ENCODE data around the gene MPP1.

MPP1 gene

DNA sequence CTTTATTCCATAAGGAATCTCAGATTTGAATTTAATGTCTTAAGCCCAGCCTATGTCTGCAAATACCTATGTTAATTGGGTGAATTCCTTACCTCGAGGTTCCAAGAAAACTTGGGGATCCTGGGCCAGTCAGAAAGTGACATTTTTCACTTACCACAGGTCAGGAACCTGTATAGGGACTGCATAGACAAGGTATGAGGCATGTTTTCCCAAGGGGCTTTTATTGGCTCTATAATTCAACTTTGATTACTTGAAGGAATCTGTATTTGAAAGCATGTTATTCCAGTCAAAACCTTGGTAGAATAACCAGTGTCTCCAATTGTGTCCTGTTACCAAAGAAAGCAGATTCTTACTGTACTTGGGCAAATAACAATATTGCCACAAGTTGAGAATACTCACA, 8.5 kb upstream of the MPP1 start:
- no peak for DNase-seq (ENCODE audit: low read depth in 2 of 3, low spot score in 1 of 3)

DNA sequence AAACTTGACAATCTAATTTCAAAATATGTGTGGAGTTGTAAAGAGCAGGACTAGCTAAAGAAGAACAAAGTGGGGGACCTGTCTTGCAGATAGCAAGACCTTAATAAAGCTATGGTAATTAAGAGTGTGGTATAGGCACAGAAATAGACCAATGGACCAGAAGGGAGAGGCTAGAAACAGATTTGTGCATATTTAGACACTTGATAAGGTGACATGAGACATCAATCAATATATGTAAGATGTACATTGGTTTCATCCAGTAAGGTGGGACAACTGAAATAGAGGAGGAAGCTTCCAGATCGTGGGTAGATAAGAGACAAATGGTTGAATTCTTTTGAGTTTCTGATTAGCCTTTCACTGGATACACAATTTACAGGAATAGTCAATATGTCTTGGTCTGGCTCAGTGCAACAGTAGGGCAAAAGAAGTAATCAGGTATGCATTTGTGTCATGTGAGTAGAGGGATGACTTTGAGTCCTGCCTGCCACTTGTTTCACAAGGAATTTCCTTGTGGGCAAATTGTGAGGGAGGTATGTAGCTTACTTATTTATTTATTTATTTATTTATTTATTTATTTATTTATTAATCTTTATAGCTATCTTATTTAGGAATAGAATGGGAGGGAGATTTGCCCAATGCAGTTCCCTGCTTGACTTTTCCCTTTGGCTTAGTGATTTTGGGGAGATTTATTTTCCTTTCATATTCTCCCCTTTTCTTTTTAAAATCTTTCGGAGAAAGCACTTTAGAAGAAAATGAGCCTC, 7.2 kb upstream of the MPP1 start:
- DNase-seq (ENCODE audit: low read depth in 2 of 3, low spot score in 1 of 3), result no peak

DNA sequence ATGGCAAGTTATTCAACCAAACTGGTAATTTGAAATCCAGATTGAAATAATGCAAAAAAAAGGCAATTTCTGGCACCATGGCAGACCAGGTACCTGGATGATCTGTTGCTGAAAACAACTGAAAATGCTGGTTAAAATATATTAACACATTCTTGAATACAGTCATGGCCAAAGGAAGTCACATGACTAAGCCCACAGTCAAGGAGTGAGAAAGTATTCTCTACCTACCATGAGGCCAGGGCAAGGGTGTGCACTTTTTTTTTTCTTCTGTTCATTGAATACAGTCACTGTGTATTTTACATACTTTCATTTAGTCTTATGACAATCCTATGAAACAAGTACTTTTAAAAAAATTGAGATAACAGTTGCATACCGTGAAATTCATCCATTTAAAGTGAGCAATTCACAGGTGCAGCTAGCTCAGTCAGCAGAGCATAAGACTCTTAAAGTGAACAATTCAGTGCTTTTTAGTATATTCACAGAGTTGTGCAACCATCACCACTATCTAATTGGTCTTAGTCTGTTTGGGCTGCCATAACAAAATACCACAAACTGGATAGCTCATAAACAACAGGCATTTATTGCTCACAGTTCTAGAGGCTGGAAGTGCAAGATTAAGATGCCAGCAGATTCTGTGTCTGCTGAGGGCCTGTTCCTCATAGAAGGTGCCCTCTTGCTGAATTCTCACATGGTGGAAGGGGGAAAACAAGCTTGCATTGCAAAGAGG, 4.8 kb upstream of the MPP1 start:
- no peak for DNase-seq (ENCODE audit: low read depth in 2 of 3, low spot score in 1 of 3)

DNA sequence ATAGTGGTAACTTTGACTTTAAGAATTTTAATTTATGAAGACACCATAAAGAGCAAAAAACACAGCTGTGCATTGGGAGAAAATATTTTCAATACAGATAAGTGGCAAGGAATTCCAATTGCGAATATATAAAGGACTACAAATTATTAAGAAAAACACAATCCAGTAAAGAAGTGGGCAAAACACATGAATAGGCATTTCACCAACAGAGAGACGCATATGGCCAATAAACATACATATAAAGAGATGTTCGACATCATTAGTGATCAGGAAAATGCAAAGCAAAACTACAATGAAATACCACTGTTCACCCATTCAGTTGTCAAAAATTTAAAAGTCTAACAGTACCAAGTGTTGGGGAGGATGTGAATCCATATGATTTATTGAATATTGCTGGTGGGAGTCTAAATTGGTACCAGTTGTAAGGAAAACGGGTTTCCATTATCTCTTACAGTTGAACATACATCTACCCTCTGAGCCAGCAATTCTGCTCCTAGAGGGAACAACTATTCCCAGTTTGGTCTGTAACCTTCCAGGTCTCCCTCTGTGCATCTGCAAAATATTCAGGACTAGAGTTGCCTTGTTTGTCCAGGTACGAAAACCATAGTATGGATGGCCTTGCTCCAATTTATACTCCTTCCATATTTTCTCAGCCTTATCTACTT, 1.7 kb upstream of the MPP1 start:
- no peak for DNase-seq (ENCODE audit: low read depth in 2 of 3, low spot score in 1 of 3)

DNA sequence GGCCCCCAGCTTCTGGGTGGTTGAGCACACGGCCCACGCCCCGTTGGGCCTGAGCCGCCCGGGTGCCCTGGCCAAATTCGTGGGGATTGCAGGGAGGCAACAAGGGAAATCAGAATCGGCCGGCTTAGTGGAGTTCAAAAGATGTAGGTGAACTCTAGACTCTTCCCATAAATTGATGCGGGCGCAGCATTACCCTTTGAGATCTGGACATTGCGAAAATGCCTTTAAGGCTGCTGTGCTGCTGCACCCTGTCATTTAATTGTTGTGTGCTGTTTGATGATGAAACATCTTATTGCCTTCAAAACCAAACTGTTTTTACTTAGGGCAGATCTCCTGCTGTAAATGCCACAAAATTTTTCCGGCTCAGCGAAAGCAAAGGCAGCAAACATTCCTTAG, 409 bp upstream of the MPP1 start:
- DNase-seq (ENCODE audit: low read depth in 2 of 3, low spot score in 1 of 3), result no peak

DNA sequence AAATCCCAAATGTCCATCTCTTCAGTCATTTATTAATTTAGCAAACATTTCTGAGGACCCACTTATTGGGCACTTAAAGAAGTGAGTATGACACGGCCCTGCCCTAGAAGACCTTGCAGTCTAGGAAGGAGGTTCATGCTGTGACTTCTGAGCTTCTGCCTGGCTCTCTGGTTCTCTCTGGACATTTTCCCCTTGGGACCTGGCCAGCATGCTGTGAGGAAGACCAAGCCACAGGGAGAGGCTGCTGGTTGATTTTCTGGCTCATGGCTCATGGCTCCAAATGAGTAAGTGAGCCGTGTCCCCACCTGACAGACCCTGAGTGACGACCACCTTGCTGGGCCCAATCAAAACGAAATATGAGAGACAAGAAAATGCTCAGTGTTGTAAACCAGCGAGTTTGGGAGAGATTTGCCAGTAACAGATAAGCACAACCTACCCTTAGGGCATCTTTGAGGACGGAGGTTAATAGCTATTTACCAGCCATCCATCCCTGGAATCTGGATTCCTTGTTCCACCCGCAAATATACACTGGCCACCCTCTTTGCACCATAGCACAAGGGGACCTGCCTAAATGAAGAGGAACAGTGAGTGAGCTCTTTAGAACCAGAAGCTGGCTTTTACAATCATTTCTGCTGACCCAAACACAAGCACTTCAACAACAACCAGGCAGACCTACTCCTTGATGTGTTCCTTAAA, 876 bp downstream of the MPP1 start:
- no peak for DNase-seq (ENCODE audit: low read depth in 2 of 3, low spot score in 1 of 3)

DNA sequence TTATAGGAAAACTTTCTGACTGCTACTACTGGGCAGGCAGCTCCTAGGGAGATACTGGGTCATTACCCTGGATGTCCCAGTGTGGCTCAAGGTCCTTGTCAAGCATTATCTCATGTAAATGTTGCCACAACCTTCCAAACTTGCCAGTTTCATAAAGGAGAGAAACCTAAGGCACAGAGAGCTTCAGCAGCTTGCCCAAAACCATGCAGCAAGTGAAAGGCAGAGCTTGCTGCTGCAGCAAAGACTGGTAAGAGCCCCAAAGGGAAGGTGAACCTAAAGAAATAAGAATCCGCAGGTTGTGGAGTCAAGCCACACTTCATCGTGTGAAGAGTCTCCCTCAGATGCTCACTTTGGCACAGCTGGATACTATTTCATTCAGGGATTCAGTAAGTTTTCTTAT, 2.3 kb downstream of the MPP1 start:
- DNase-seq (ENCODE audit: low read depth in 2 of 3, low spot score in 1 of 3), result no peak

DNA sequence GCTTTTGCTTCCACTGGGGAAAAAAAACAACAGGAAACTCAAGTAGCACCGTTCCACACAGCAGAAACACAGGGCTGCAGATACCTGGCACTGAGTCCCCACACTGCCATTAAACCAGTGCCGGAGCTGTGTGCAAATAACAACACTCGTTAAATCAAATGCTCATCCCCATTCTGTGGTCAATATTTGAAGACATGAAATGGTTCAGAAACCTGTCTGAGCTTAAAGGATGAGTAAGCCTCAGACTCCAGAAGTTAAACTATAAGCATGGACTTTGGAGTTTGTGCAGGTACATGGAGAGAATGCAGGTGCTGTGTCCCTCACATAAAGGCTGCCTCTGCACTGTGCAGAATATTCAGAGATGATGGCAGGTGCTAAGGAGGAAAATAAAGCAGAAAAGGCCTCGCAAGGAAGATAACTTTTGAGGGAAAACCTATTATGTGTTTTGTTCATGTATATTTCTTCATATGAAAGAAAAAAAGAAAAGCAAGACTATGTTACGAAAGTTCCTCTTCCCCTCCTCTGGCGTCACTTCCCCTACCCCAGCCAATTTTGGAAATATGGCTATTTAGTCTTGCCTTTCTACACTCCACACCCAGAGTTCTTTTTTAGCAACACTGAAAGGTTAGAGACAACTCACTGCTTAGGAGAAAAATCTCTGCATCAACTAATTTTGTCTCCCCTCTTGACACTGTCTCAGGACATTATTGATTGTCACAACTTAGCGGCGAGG, 4.6 kb downstream of the MPP1 start:
- DNase-seq (ENCODE audit: low read depth in 2 of 3, low spot score in 1 of 3), result no peak

DNA sequence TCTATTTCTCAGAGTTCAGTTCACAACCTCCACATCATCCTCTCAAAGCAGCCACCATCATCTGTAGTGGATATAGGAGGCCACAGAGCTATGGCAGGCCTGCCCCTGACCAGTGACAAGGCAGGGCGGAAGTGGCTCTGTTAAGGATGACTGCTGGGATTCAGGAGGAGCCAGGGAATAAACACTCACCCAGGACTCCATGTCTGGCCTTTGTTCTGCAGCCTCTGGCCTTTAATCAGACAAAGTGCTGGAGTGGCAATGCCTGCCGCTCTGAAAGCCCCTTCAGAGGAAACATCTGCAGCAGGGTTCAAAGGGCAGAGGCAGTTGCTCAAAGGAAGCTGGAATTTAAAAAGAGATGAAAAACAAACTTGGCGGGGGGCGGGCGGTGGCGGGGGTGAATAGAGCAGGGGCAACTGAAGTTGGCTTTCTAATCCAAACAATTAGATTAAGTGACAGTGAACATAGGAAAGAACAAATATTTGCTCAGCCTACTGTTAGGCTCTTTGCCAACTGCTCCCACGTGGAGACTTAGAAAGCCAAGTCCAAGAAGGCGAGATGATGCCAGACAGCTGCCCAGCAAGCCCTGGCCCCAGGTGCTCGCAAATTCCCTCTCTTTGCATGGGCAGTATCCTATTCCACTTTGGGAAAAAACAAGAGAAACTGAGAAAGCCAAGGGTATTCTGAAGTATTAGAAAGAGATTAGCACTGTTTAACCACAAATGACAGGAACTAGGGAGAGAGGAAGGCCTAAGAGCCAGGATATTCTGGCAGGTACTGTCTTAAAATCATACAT, 5.5 kb downstream of the MPP1 start:
- DNase-seq (ENCODE audit: low read depth in 2 of 3, low spot score in 1 of 3), result no peak

DNA sequence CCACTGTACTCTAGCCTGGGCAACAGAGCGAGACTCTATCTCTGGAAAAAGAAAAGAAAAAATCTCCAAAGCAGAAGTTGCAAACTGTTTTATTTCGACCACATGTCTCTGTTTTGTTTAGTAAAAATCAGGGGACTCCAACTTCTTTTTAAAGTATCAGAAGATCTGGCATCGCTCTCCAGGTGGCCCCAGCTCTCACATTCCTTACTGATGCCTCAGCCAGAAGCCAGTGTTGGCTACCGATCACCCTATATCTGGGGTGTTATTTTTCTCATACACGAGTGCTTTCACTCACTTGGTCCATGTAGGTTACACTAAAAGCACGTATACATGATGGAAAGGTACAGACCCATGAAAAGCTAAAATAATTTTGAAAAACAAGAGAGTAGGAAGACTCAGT, 8.3 kb downstream of the MPP1 start:
- DNase-seq (ENCODE audit: low read depth in 2 of 3, low spot score in 1 of 3), result no peak

DNA sequence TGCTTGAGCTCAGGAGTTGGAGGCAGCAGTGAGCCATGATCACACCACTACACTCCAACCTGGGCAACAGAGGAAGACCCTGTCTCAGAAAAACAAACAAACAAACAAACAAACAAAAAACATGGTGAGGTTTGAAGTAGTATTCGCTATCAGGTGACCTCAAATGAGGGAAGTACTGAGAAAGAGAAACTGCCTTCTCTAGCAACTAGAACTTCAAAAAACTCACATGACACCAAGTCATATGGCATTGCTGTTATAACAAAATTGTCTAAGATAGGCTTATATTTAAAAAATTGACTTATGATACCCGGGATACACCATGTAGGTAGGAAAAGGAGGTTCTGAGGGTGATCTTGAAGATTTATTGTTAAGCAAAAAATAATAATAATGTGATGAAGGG, 10.3 kb downstream of the MPP1 start:
- DNase-seq (ENCODE audit: low read depth in 2 of 3, low spot score in 1 of 3), result no peak

DNA sequence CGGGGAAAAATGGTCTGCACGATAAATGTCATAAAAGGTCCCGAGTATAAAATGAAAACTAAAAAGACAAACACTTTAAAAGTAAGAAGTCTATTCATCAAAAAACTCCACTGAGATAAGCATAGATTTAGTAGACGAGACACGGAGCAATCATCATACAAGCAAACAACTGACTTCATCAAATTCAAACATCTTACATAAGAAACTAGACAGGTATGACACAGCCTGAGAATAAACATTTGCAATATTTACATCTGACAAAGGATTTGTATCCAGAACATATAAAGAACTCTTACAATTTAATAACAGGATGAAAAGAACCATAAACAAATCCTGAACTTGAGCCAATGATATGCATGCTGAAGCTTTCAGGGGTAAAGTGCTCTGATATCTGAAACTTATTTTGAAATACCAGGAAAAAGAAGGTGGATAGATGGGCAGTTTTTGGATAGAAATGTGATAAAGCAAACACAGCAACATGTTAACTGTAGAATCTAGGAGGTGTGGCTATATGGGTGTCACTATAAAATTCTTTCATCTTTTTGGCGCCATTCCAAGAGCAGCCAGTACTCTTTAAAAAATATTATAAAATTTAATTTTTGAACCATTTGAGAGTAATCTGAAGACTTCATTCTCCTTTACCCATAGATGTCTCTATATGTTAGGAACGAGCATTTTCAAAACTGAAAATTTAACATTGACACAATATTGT, 12.0 kb downstream of the MPP1 start:
- no peak for DNase-seq (ENCODE audit: low read depth in 2 of 3, low spot score in 1 of 3)

DNA sequence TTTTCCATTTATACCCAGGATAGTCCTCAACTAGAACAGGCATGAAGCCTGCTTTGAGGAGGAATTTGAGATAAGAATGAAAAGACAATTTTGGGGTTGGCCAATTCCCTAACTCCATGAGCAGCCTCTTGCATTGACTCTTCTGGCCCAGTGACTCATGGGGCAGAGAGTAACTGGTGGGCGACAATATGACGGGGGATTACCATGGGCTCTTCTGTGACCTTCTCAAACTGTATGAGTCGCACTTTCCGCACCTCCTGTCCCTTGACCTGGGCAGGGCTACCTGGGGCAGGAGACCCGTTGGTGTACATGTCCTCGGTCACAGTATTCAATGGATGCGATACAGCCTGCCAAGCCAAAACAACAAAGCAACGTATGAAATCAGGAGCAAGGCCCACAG, 13.3 kb downstream of the MPP1 start:
- no peak for DNase-seq (ENCODE audit: low read depth in 2 of 3, low spot score in 1 of 3)

DNA sequence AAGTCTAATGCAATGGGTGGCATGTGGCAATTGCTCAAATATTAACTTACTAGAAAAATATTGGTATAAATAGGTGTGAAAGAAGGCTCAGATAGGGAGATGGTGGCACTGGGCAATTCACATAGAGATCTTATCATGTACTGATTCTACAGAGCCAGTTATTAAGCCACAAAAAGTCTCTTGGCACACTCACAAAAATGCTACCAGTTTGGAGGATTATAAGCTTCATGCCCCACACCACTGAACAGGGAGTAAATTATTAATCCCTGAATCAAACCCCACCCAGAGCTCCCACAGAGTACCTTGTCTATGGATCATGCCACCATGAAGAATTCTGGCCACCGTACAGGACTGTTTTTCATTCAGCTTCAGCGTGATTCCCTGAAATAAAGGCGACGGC, 13.8 kb downstream of the MPP1 start:
- DNase-seq (ENCODE audit: low read depth in 2 of 3, low spot score in 1 of 3), result no peak

DNA sequence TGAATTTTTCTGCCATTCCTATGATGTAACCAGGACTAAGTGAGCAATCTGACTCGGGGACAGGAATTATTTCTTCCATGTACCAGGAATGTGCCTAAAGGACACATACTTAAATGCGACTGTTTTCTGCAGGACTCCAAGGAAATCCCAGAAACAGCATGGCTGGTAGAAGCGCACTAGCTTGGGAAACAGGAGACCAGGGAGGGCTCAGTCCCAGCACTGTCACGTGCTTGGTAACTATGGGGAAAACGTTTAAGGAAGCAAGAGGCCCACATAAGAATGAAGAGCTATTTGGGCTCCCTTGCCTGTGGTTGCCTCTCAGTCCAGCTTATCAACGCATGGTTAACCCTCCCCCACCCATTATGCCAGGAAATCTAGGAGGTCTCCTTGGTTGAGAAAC, 19.6 kb downstream of the MPP1 start:
- no peak for DNase-seq (ENCODE audit: low read depth in 2 of 3, low spot score in 1 of 3)

DNA sequence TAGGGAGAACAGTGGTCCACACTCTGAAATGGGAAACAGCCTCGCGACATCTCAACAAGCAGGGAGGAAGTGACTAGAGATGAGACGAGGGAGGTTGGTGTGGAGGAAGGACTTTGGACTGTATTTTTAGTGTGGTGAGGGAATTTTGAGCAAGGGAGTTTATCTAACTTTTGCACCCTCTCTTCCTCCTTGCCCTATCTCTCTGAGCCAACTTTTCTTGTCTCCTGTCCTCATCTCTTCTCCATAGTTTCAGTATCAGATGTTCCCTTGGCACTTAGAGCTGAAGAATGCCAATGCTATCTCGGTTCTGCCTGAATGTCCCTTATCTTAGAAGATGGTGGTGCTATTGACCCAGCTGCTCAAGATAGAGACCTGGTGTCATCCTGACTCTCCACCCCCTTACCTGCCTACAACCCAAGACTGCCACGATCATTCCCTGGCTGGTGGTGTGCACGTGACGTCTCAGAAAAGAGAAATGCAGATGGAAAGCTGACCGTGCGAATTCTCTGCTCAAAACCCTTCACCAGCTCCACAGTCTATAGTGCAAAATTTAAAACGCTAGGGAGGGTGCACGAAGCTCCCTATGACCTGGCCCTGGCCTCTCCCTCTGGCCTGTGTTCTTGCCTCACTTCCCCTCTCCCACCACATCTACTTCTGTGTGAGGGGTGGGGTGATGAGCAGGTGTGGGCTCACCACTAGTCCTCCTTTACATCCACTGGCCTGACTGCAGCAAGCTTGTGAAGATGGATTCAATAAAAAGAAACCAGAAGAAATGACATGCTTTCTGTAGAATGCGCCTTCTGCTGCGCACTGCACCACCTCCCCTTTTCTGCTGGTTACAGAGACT, 20.9 kb downstream of the MPP1 start:
- no peak for DNase-seq (ENCODE audit: low read depth in 2 of 3, low spot score in 1 of 3)

DNA sequence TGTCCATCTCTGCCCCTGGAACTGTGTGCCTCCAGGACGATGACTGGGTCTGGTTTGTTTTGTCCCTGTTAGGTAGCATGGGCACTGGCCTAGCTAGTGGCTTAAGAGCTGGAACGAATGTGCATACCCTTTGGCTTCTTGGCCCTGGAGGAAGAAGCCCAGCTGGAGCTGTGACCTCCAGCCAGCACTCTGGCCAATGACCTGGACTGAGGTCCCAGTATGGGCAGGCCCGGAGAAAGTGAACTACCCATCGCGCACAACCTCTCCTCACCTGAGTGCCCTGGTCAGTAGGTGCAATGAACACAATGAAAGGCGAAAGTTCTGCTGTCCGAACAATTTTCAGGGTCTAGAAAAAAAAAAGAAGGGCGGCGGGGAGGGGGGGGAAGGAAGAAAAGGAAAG, 24.3 kb downstream of the MPP1 start:
- DNase-seq (ENCODE audit: low read depth in 2 of 3, low spot score in 1 of 3), result no peak

DNA sequence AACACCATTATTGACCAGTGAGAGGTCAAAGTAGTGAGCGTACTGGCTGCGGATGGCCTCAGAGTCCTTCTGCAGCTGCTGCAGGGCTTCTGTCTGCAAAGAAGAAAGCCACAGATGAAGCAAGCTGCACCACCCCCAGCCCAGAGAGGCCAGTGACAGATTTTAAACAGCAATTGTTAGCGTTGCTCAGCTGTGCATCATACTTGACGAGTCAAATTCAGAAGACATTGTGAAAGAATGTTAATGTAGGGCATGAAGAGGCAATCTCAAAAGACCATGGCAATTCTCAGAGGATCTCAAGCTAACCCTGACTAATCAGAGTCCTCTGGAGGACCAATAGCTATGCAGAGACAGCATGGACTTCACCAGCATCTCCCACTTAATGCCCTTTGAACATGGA, 26.0 kb downstream of the MPP1 start:
- DNase-seq (ENCODE audit: low read depth in 2 of 3, low spot score in 1 of 3), result no peak

DNA sequence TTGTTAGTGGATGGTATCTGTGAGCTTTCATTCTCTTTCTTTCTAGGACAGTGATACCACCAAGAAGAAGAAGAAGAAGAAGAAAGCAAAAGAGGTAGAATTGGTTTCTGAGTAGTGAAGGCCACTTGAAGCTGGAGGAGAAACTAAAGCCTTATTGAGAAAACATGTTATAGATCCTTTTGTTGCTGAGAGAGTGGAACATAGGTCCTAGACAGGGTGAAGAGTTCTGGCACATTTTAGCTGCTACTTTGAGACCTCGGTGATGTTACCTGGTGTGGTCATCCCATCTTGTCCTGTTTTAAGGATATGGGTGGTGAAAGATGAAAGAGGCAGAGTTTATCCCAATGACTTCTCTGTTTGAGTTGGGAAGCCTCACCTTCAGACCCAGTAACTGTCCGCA, 28.5 kb downstream of the MPP1 start:
- no peak for DNase-seq (ENCODE audit: low read depth in 2 of 3, low spot score in 1 of 3)
